GM12878 (cell line): ENCODE data around the gene CPB2. TPM values are rescaled to one million over a fixed set of nuclear protein-coding genes. Genes with fewer than 3 reads are reported as not detected.

Source experiments
- ATAC-seq: fragments of 200-7000 bp; cut with Tn5 transposase; 3 replicates; pipeline ENCODE4 v1.9.1; 2020; ENCODE audit warnings: mild to moderate bottlenecking, moderate library complexity
- BruUV-seq: library from RNA; stranded (reverse); fragments of 400-500 nt; replicated peaks from 2 replicates; lab custom pipeline; 2021; lab: Mats Ljungman, UMichigan
- CTCF ChIA-PET: fragments of 300-600 bp; sonication (Branson Sonifier 250); formaldehyde crosslinking; extraction: SDS; loops from one replicate; lab custom pipeline; 2021; ENCODE audit warnings: inconsistent platforms; lab: Yijun Ruan, JAX
- POLR2A ChIA-PET: fragments of 350-600 bp; formaldehyde crosslinking; extraction: SDS; loops from one replicate; lab custom pipeline; 2021; ENCODE audit warnings: inconsistent platforms; lab: Charles Lee
- RAD21 ChIA-PET: fragments of 300-600 bp; sonication (Branson Sonifier 250); formaldehyde crosslinking; loops from one replicate; lab custom pipeline; 2023; ENCODE audit warnings: antibody characterized with exemption; ENCODE audit not compliant: unreplicated experiment; lab: Charles Lee
- SMC1A ChIA-PET: fragments of 300-600 bp; sonication (Branson Sonifier 250); formaldehyde crosslinking; loops from one replicate; lab custom pipeline; 2023; ENCODE audit not compliant: unreplicated experiment, uncharacterized antibody; lab: Charles Lee
- DNase-seq: peaks from one replicate; pipeline ENCODE4 v3.0.0-alpha.2; 2011; ENCODE audit warnings: low read depth, low spot score
- FAIRE-seq: peaks from 3 replicates; lab custom pipeline; 2011; peaks lifted over from hg19 to GRCh38; lab: Jason Lieb, UNC
- H2AFZ ChIP-seq: 2 replicates; pipeline ENCODE4 v1.6.0; 2011; ENCODE audit warnings: low read depth, low read length, control low read depth; ENCODE audit not compliant: control insufficient read depth
- H3K27ac ChIP-seq: 2 replicates; pipeline ENCODE4 v1.5.1; 2011; ENCODE audit warnings: control low read depth; ENCODE audit not compliant: control insufficient read depth, insufficient read depth
- H3K27me3 ChIP-seq, 2 experiments: replicated peaks in 1 of 2; 2 replicates each; pipeline versions ENCODE4 v1.6.0 to v1.6.1; 2011; ENCODE audit warnings: low read length in 1 of 2; ENCODE audit not compliant: control insufficient read depth in 2 of 2, insufficient read depth in 2 of 2
- H3K36me3 ChIP-seq, 2 experiments: 2 replicates each; pipeline ENCODE4 v1.5.1; 2011; ENCODE audit warnings: low read length in 1 of 2; ENCODE audit not compliant: control insufficient read depth in 2 of 2, insufficient read depth in 2 of 2
- H3K4me1 ChIP-seq: 2 replicates; pipeline ENCODE4 v1.6.1; 2011; ENCODE audit warnings: mild to moderate bottlenecking, low read length, moderate library complexity, mixed read lengths; ENCODE audit not compliant: control insufficient read depth, insufficient read depth
- H3K4me2 ChIP-seq: 2 replicates; pipeline ENCODE4 v1.6.0; 2011; ENCODE audit warnings: control low read depth; ENCODE audit not compliant: control insufficient read depth, insufficient read depth
- H3K4me3 ChIP-seq: fragments of 200-600 bp; sonication (generic); 2 replicates; pipeline ENCODE4 v1.5.1; 2016
- H3K79me2 ChIP-seq: 2 replicates; pipeline ENCODE4 v1.6.0; 2011; ENCODE audit warnings: low read length; ENCODE audit not compliant: control insufficient read depth, insufficient read depth
- H3K9ac ChIP-seq: 2 replicates; pipeline ENCODE4 v1.8.0; 2011; ENCODE audit warnings: low read length, control low read depth, mixed read lengths; ENCODE audit not compliant: control insufficient read depth, insufficient read depth
- H3K9me3 ChIP-seq: replicated peaks from 3 replicates; pipeline ENCODE4 v1.5.1; 2011; ENCODE audit warnings: mild to moderate bottlenecking, low read length; ENCODE audit not compliant: control insufficient read depth, insufficient read depth
- H4K20me1 ChIP-seq: 2 replicates; pipeline ENCODE4 v1.6.0; 2011; ENCODE audit not compliant: control insufficient read depth, insufficient read depth
- BCL3 ChIP-seq: IDR thresholded peaks from 2 replicates; pipeline ENCODE4 v1.6.1; 2011; ENCODE audit warnings: borderline replicate concordance, low read depth, mild to moderate bottlenecking, moderate library complexity, low read length; ENCODE audit not compliant: insufficient read depth, poor library complexity, severe bottlenecking
- CBFB ChIP-seq: IDR thresholded peaks from 2 replicates; pipeline ENCODE4 v1.6.1; 2016; ENCODE audit warnings: antibody characterized with exemption, low read depth
- LARP7 ChIP-seq: fragments of 450-650 bp; IDR thresholded peaks from 2 replicates; pipeline ENCODE4 v1.6.1; 2017; ENCODE audit warnings: mild to moderate bottlenecking
- NFIC ChIP-seq: IDR thresholded peaks from 2 replicates; pipeline ENCODE4 v1.6.1; 2012; ENCODE audit warnings: low read depth, mild to moderate bottlenecking, inconsistent platforms, low read length, moderate library complexity
- SMAD1 ChIP-seq: fragments of 450-650 bp; IDR thresholded peaks from 2 replicates; pipeline ENCODE4 v1.6.1; 2018; ENCODE audit warnings: mild to moderate bottlenecking, low read depth; ENCODE audit not compliant: partially characterized antibody
- USF1 ChIP-seq: IDR thresholded peaks from 2 replicates; pipeline ENCODE4 v1.6.1; 2011; ENCODE audit warnings: borderline replicate concordance, low read depth, mild to moderate bottlenecking, moderate library complexity, mixed read lengths, low read length; ENCODE audit not compliant: insufficient read depth; ENCODE audit errors: extremely low read length
- WGBS: methylation state at CpG from one replicate; pipeline ENCODE4 v1.1.6; 2016; ENCODE audit warnings: low lambda C conversion rate; ENCODE audit not compliant: insufficient replicate concordance, insufficient coverage; ENCODE audit errors: missing lambda C conversion rate; 5-methylcytosine and 5-hydroxymethylcytosine counted together
- in situ Hi-C: fragments of 300-500 bp; cut with MboI; formaldehyde crosslinking; loops from 9 replicates; pipeline ENCODE4 v1.14.3; 2018; ENCODE audit warnings: mixed read lengths
- intact Hi-C: fragments of 100-400 bp; cut with micrococcal nuclease; formaldehyde crosslinking; loops from one replicate; pipeline ENCODE4 v1.14.2; 2022; ENCODE audit not compliant: unreplicated experiment
- polyA plus RNA-seq, 11 experiments: library from polyadenylated mRNA; depleted of rRNA in 4 of 11; unstranded in 6 of 11; stranded (reverse) in 5 of 11; fragments of >200 nt; fragmentation: Nextera tagmentation in 4 of 11; fragmentation: Illumina TruSeq in 1 of 11; extraction: Ambion mirVana in 4 of 11; extraction: Trizol in 1 of 11; gene quantifications; 1 replicate in 1 of 11; 2 replicates in 10 of 11; pipeline versions ENCODE4 v1.2.1 to v1.2.3, GENCODE V29; 2011 to 2016; ENCODE audit warnings: inconsistent platforms in 2 of 11, missing spikeins in 2 of 11, low read depth in 1 of 11
- total RNA-seq, 4 experiments: library from RNA; depleted of rRNA in 3 of 4; stranded (reverse); fragments of >200 nt in 3 of 4; fragmentation: Illumina TruSeq in 1 of 4; extraction: Trizol in 1 of 4; gene quantifications; 2 replicates each; pipeline versions ENCODE4 v1.2.1 to v1.2.3, GENCODE V29; 2013 to 2021

Gene CPB2
- total and polyA plus RNA-seq, 10 of the 15 experiments (the other 5 are each of a cell fraction or from before 2014, with no cell fraction given): 0.05 to 0.87 (median 0.13) TPM; not detected in 3

GRCh38 chr13:46119883-46120614 lies 15.2 kb upstream of the CPB2 start:
- H2AFZ ChIP-seq: no peak overlapping the region
- CTCF ChIA-PET: interaction anchor here (0.9 to 1.0 kb wide), 2 partner anchors 40 to 312 kb away, joined by 3 to 4 read pairs; no protein-coding TSS in a partner anchor
- 75% methylated on average over 6 of the region's 6 CpGs for WGBS
- TF ChIP-seq USF1: no peak
- no peak for TF ChIP-seq SMAD1
- no peak for TF ChIP-seq BCL3
- TF ChIP-seq CBFB: no peak
- TF ChIP-seq LARP7: no peak
- no peak for TF ChIP-seq NFIC
- no peak overlapping the region for H3K9ac ChIP-seq
- H3K9me3 ChIP-seq: no peaks in the 10 kb centered on the region
- no peaks in the 10 kb centered on the region; a peak in 1 of 4 replicates for H3K27me3 ChIP-seq
- no peaks in the 10 kb centered on the region for H3K79me2 ChIP-seq
- in situ Hi-C loops (no loop called here), intact Hi-C loops (loop anchor here (5.0 kb wide), 1 partner anchor 48 kb away; no protein-coding TSS in a partner anchor)
- H3K4me3 ChIP-seq: no peak overlapping the region
- H3K36me3 ChIP-seq: no peaks in the 10 kb centered on the region
- no peak for FAIRE-seq
- SMC1A ChIA-PET: interaction anchor here (1.2 to 1.6 kb wide), 4 partner anchors 15 to 29 kb away, joined by 3 to 4 read pairs (median 4); no protein-coding TSS in a partner anchor
- H3K27ac ChIP-seq: no peak overlapping the region
- BruUV-seq: no TSS peak
- no peaks in the 10 kb centered on the region for H4K20me1 ChIP-seq
- ATAC-seq: no peak
- no peak overlapping the region for H3K4me2 ChIP-seq
- H3K4me1 ChIP-seq: no peaks in the 10 kb centered on the region
- no peak for DNase-seq
- POLR2A ChIA-PET: no interaction called here
- RAD21 ChIA-PET: no interaction called here
